HG03060 (cell line): ENCODE results near the gene ABCB11.

Experiments
- ATAC-seq: cut with Tn5 transposase; IDR thresholded peaks from one replicate; pipeline ENCODE4 v1.9.1; 2021; ENCODE audit warnings: low read depth, moderate number of reproducible peaks; ENCODE audit not compliant: unreplicated experiment

ABCB11 gene

GRCh38 chr2:169010633-169011460 is 20.3 kb downstream of the ABCB11 start:
- no peak for ATAC-seq

- ATAC-seq = no peak
Measured at GRCh38 chr2:169009865-169010579, 21.1 kb downstream of the ABCB11 start.

GRCh38 chr2:169007941-169008340 is 23.2 kb downstream of the ABCB11 start:
- no peak for ATAC-seq

- ATAC-seq = no peak
Measured at GRCh38 chr2:169007356-169007755, 23.8 kb downstream of the ABCB11 start.

- ATAC-seq = no peak
Measured at GRCh38 chr2:169006665-169007064, 24.5 kb downstream of the ABCB11 start.

GRCh38 chr2:169005994-169006393 is 25.1 kb downstream of the ABCB11 start:
- no peak for ATAC-seq

GRCh38 chr2:169005080-169005598 is 26.0 kb downstream of the ABCB11 start:
- ATAC-seq = no peak

- no peak for ATAC-seq
Measured at GRCh38 chr2:169002161-169002738, 28.9 kb downstream of the ABCB11 start.

GRCh38 chr2:169001116-169001815 is 29.9 kb downstream of the ABCB11 start:
- no peak for ATAC-seq

GRCh38 chr2:168999668-169000213 is 31.4 kb downstream of the ABCB11 start:
- no peak for ATAC-seq

GRCh38 chr2:168998609-168999211 is 32.4 kb downstream of the ABCB11 start:
- ATAC-seq = no peak

- ATAC-seq = no peak
Measured at GRCh38 chr2:168997794-168998193, 33.3 kb downstream of the ABCB11 start.

- ATAC-seq = no peak
Measured at GRCh38 chr2:168997118-168997521, 34.0 kb downstream of the ABCB11 start.

GRCh38 chr2:168995744-168996143 is 35.4 kb downstream of the ABCB11 start:
- ATAC-seq = no peak

- no peak for ATAC-seq
Measured at GRCh38 chr2:168993538-168993937, 37.6 kb downstream of the ABCB11 start.

- ATAC-seq = no peak
Measured at GRCh38 chr2:168992591-168993349, 38.4 kb downstream of the ABCB11 start.

GRCh38 chr2:168992026-168992425 is 39.1 kb downstream of the ABCB11 start:
- no peak for ATAC-seq

- ATAC-seq = no peak
Measured at GRCh38 chr2:168988755-168989154, 42.4 kb downstream of the ABCB11 start.

- no peak for ATAC-seq
Measured at GRCh38 chr2:168986398-168986943, 44.7 kb downstream of the ABCB11 start.
